HPDE6-E6E7 (cell line): ENCODE results near the gene GPR162.

Source experiments
- DNase-seq: peaks from one replicate; pipeline ENCODE4 v3.0.0; 2011; ENCODE audit warnings: missing footprints; ENCODE audit errors: extremely low spot score

GPR162 gene

GRCh38 chr12:6823182-6824084, 1.8 kb downstream of the GPR162 start:
- no peak for DNase-seq

- DNase-seq = no peak
Observed at GRCh38 chr12:6824085-6824775, 2.6 kb downstream of the GPR162 start.

- DNase-seq = peak; percentile 33
Observed at GRCh38 chr12:6824901-6825381, 3.3 kb downstream of the GPR162 start.

GRCh38 chr12:6825398-6826124, 3.9 kb downstream of the GPR162 start:
- DNase-seq = peak; percentile 77

- DNase-seq = no peak
Observed at GRCh38 chr12:6826125-6826733, 4.6 kb downstream of the GPR162 start.

- no peak for DNase-seq
Observed at GRCh38 chr12:6826734-6827436, 5.3 kb downstream of the GPR162 start.

GRCh38 chr12:6827437-6827911, 5.9 kb downstream of the GPR162 start:
- peak; percentile 79 for DNase-seq

GRCh38 chr12:6827982-6828780, 6.6 kb downstream of the GPR162 start, which contains the start of gene P3H3:
P3H3 (plus strand) TSS chr12:6828407; CDS start chr12:6828441, 34 bp downstream.
- peak; percentile 34 for DNase-seq

GRCh38 chr12:6828781-6829535, 7.3 kb downstream of the GPR162 start:
- peak; percentile 31 for DNase-seq

GRCh38 chr12:6829536-6830220, 8.1 kb downstream of the GPR162 start:
- no peak for DNase-seq

- DNase-seq = no peak
Observed at GRCh38 chr12:6830286-6830890, 8.8 kb downstream of the GPR162 start.

GRCh38 chr12:6830999-6831398, 9.4 kb downstream of the GPR162 start:
- no peak for DNase-seq

GRCh38 chr12:6831450-6831995, 9.9 kb downstream of the GPR162 start:
- no peak for DNase-seq

GRCh38 chr12:6832125-6832524, 10.5 kb downstream of the GPR162 start:
- no peak for DNase-seq

- DNase-seq = no peak
Observed at GRCh38 chr12:6833189-6833890, 11.7 kb downstream of the GPR162 start.

GRCh38 chr12:6834254-6834653, 12.6 kb downstream of the GPR162 start:
- no peak for DNase-seq

GRCh38 chr12:6834873-6835272, 13.3 kb downstream of the GPR162 start:
- DNase-seq = no peak
